ENCODE results near the gene KIF9.

Gene KIF9

GRCh38 chr3:47244531-47245100, 38.0 kb downstream of the KIF9 start:
- H3K23ac ChIP-seq (ENCODE audit: low read depth, low read length, poor library complexity), result no peak overlapping the region
- H3K9ac ChIP-seq (ENCODE audit: low read depth, low read length, poor library complexity), result no peak overlapping the region
- H2BK120ac ChIP-seq (ENCODE audit: low read depth, low read length), result no peak overlapping the region
- H3K18ac ChIP-seq (ENCODE audit: low read length), result no peak overlapping the region
- H2BK5ac ChIP-seq (ENCODE audit: low read length), result no peak overlapping the region
- H2BK15ac ChIP-seq (ENCODE audit: low read length), result no peak overlapping the region
- H3K36me3 ChIP-seq (replicated peaks in 1 of 2; ENCODE audit: control insufficient read depth in 2 of 2, insufficient read depth in 2 of 2, low read length in 2 of 2), result no peaks in the 10 kb centered on the region
- H3K27me3 ChIP-seq (ENCODE audit: control insufficient read depth in 3 of 3, insufficient read depth in 3 of 3, low read depth in 1 of 3, low read length in 3 of 3), result no peaks in the 10 kb centered on the region
- H3K4me1 ChIP-seq (ENCODE audit: control insufficient read depth in 2 of 2, insufficient read depth in 1 of 2, low read depth in 1 of 2, low read length in 2 of 2), result no peaks in the 10 kb centered on the region
- no peak overlapping the region for H3K14ac ChIP-seq (ENCODE audit: low read length)
- H3K9me3 ChIP-seq (replicated peaks in 1 of 2; ENCODE audit: control insufficient read depth in 2 of 2, insufficient read depth in 1 of 2, low read depth in 1 of 2, low read length in 2 of 2), result no peaks in the 10 kb centered on the region
- no peak overlapping the region for H4K91ac ChIP-seq (ENCODE audit: low read depth, low read length, poor library complexity)
- no peak overlapping the region for H2AFZ ChIP-seq (ENCODE audit: low read length)
- H2AK5ac ChIP-seq (ENCODE audit: low read depth, low read length), result no peak overlapping the region
- no peak overlapping the region for H3K4me3 ChIP-seq (ENCODE audit: low read length in 2 of 2)
- H4K8ac ChIP-seq (ENCODE audit: low read depth, low read length), result no peak overlapping the region
- no peak overlapping the region for H3K4me2 ChIP-seq (ENCODE audit: insufficient read depth, low read length, poor library complexity, severe bottlenecking)
- no peak overlapping the region for H3K27ac ChIP-seq (replicated peaks; ENCODE audit: low read length)
- no peak overlapping the region for H2BK12ac ChIP-seq (ENCODE audit: low read length)
- H3K4ac ChIP-seq (ENCODE audit: low read length), result no peak overlapping the region
- no CpG with 5 or more reads among the region's 10 CpGs for WGBS, 2 donors (ENCODE audit: extremely low coverage in 2 of 2, insufficient read length in 2 of 2, insufficient replicate concordance in 1 of 2)
- no peaks in the 10 kb centered on the region for H3K79me1 ChIP-seq (ENCODE audit: low read depth, low read length)
- DNase-seq (ENCODE audit: low spot score), result no peak

GRCh38 chr3:47243419-47244147, 39.0 kb downstream of the KIF9 start:
- no CpG with 5 or more reads among the region's 9 CpGs for WGBS, 2 donors (ENCODE audit: extremely low coverage in 2 of 2, insufficient read length in 2 of 2, insufficient replicate concordance in 1 of 2)
- H2BK15ac ChIP-seq (ENCODE audit: low read length), result no peak overlapping the region
- H3K79me1 ChIP-seq (ENCODE audit: low read depth, low read length), result no peaks in the 10 kb centered on the region
- no peak overlapping the region for H3K4me2 ChIP-seq (ENCODE audit: insufficient read depth, low read length, poor library complexity, severe bottlenecking)
- no peak overlapping the region for H3K9ac ChIP-seq (ENCODE audit: low read depth, low read length, poor library complexity)
- no peak overlapping the region for H3K23ac ChIP-seq (ENCODE audit: low read depth, low read length, poor library complexity)
- no peaks in the 10 kb centered on the region for H3K9me3 ChIP-seq (replicated peaks in 1 of 2; ENCODE audit: control insufficient read depth in 2 of 2, insufficient read depth in 1 of 2, low read depth in 1 of 2, low read length in 2 of 2)
- H3K27me3 ChIP-seq (ENCODE audit: control insufficient read depth in 3 of 3, insufficient read depth in 3 of 3, low read depth in 1 of 3, low read length in 3 of 3), result no peaks in the 10 kb centered on the region
- H2BK12ac ChIP-seq (ENCODE audit: low read length), result no peak overlapping the region
- H3K4ac ChIP-seq (ENCODE audit: low read length), result no peak overlapping the region
- H3K27ac ChIP-seq (replicated peaks; ENCODE audit: low read length), result no peak overlapping the region
- H2AFZ ChIP-seq (ENCODE audit: low read length), result no peak overlapping the region
- H3K14ac ChIP-seq (ENCODE audit: low read length), result no peak overlapping the region
- H4K8ac ChIP-seq (ENCODE audit: low read depth, low read length), result no peak overlapping the region
- H3K18ac ChIP-seq (ENCODE audit: low read length), result no peak overlapping the region
- no peak overlapping the region for H3K4me3 ChIP-seq (ENCODE audit: low read length in 2 of 2)
- no peak overlapping the region for H4K91ac ChIP-seq (ENCODE audit: low read depth, low read length, poor library complexity)
- H2BK120ac ChIP-seq (ENCODE audit: low read depth, low read length), result no peak overlapping the region
- H3K4me1 ChIP-seq (ENCODE audit: control insufficient read depth in 2 of 2, insufficient read depth in 1 of 2, low read depth in 1 of 2, low read length in 2 of 2), result no peaks in the 10 kb centered on the region
- no peak overlapping the region for H2BK5ac ChIP-seq (ENCODE audit: low read length)
- no peaks in the 10 kb centered on the region for H3K36me3 ChIP-seq (replicated peaks in 1 of 2; ENCODE audit: control insufficient read depth in 2 of 2, insufficient read depth in 2 of 2, low read length in 2 of 2)
- no peak overlapping the region for H2AK5ac ChIP-seq (ENCODE audit: low read depth, low read length)
- no peak for DNase-seq (ENCODE audit: low spot score)

GRCh38 chr3:47239929-47240328, 42.7 kb downstream of the KIF9 start:
- no peak overlapping the region for H3K9ac ChIP-seq (ENCODE audit: low read depth, low read length, poor library complexity)

GRCh38 chr3:47238017-47238416, 44.6 kb downstream of the KIF9 start:
- Histone ChIP-seq H3K14ac (ENCODE audit: low read length) (no peak overlapping the region), H3K18ac (ENCODE audit: low read length) (no peak overlapping the region), H2AFZ (ENCODE audit: low read length) (no peak overlapping the region), H3K27ac (replicated peaks; ENCODE audit: low read length) (no peak overlapping the region), H3K27me3 (ENCODE audit: control insufficient read depth in 3 of 3, insufficient read depth in 3 of 3, low read depth in 1 of 3, low read length in 3 of 3) (no peaks in the 10 kb centered on the region), H3K4me3 (ENCODE audit: low read length in 2 of 2) (no peak overlapping the region), H2AK5ac (ENCODE audit: low read depth, low read length) (no peak overlapping the region), H3K4me1 (ENCODE audit: control insufficient read depth in 2 of 2, insufficient read depth in 1 of 2, low read depth in 1 of 2, low read length in 2 of 2) (no peaks in the 10 kb centered on the region), H4K8ac (ENCODE audit: low read depth, low read length) (no peak overlapping the region), H2BK120ac (ENCODE audit: low read depth, low read length) (no peak overlapping the region), H3K4me2 (ENCODE audit: insufficient read depth, low read length, poor library complexity, severe bottlenecking) (no peak overlapping the region), H3K9me3 (replicated peaks in 1 of 2; ENCODE audit: control insufficient read depth in 2 of 2, insufficient read depth in 1 of 2, low read depth in 1 of 2, low read length in 2 of 2) (no peaks in the 10 kb centered on the region), H3K23ac (ENCODE audit: low read depth, low read length, poor library complexity) (no peak overlapping the region), H3K79me1 (ENCODE audit: low read depth, low read length) (peaks cover 1% of the 10 kb centered on the region), H4K91ac (ENCODE audit: low read depth, low read length, poor library complexity) (no peak overlapping the region), H3K36me3 (replicated peaks in 1 of 2; ENCODE audit: control insufficient read depth in 2 of 2, insufficient read depth in 2 of 2, low read length in 2 of 2) (no peaks in the 10 kb centered on the region), H3K4ac (ENCODE audit: low read length) (no peak overlapping the region), H2BK15ac (ENCODE audit: low read length) (no peak overlapping the region), H2BK5ac (ENCODE audit: low read length) (no peak overlapping the region), H2BK12ac (ENCODE audit: low read length) (no peak overlapping the region), H3K9ac (ENCODE audit: low read depth, low read length, poor library complexity) (no peak overlapping the region)
- WGBS, 2 donors (ENCODE audit: extremely low coverage in 2 of 2, insufficient read length in 2 of 2, insufficient replicate concordance in 1 of 2), result no CpG with 5 or more reads among the region's 3 CpGs
- DNase-seq (ENCODE audit: low spot score), result no peak

More at GRCh38 chr3:47239929-47240328, 42.7 kb downstream of the KIF9 start:
- H2AFZ ChIP-seq (ENCODE audit: low read length), result no peak overlapping the region
- no peak overlapping the region for H3K4ac ChIP-seq (ENCODE audit: low read length)
- no peak overlapping the region for H2BK12ac ChIP-seq (ENCODE audit: low read length)
- no peaks in the 10 kb centered on the region for H3K27me3 ChIP-seq (ENCODE audit: control insufficient read depth in 3 of 3, insufficient read depth in 3 of 3, low read depth in 1 of 3, low read length in 3 of 3)
- H3K4me1 ChIP-seq (ENCODE audit: control insufficient read depth in 2 of 2, insufficient read depth in 1 of 2, low read depth in 1 of 2, low read length in 2 of 2), result no peaks in the 10 kb centered on the region
- H3K4me2 ChIP-seq (ENCODE audit: insufficient read depth, low read length, poor library complexity, severe bottlenecking), result no peak overlapping the region
- no CpG with 5 or more reads among the region's 6 CpGs for WGBS, 2 donors (ENCODE audit: extremely low coverage in 2 of 2, insufficient read length in 2 of 2, insufficient replicate concordance in 1 of 2)
- H3K18ac ChIP-seq (ENCODE audit: low read length), result no peak overlapping the region
- no peak overlapping the region for H3K4me3 ChIP-seq (ENCODE audit: low read length in 2 of 2)
- H2BK120ac ChIP-seq (ENCODE audit: low read depth, low read length), result no peak overlapping the region
- H3K27ac ChIP-seq (replicated peaks; ENCODE audit: low read length), result no peak overlapping the region
- no peak overlapping the region for H3K14ac ChIP-seq (ENCODE audit: low read length)
- no peaks in the 10 kb centered on the region for H3K9me3 ChIP-seq (replicated peaks in 1 of 2; ENCODE audit: control insufficient read depth in 2 of 2, insufficient read depth in 1 of 2, low read depth in 1 of 2, low read length in 2 of 2)
- H2AK5ac ChIP-seq (ENCODE audit: low read depth, low read length), result no peak overlapping the region
- no peak overlapping the region for H2BK5ac ChIP-seq (ENCODE audit: low read length)
- no peak overlapping the region for H4K91ac ChIP-seq (ENCODE audit: low read depth, low read length, poor library complexity)
- DNase-seq (ENCODE audit: low spot score), result no peak
- H3K23ac ChIP-seq (ENCODE audit: low read depth, low read length, poor library complexity), result no peak overlapping the region
- H2BK15ac ChIP-seq (ENCODE audit: low read length), result no peak overlapping the region
- no peaks in the 10 kb centered on the region for H3K36me3 ChIP-seq (replicated peaks in 1 of 2; ENCODE audit: control insufficient read depth in 2 of 2, insufficient read depth in 2 of 2, low read length in 2 of 2)
- H3K79me1 ChIP-seq (ENCODE audit: low read depth, low read length), result peaks cover 1% of the 10 kb centered on the region
- no peak overlapping the region for H4K8ac ChIP-seq (ENCODE audit: low read depth, low read length)

All from neuronal stem cell (in vitro differentiated cells).